Measurements from ENCODE around the gene KIF2A.

Gene KIF2A

DNA sequence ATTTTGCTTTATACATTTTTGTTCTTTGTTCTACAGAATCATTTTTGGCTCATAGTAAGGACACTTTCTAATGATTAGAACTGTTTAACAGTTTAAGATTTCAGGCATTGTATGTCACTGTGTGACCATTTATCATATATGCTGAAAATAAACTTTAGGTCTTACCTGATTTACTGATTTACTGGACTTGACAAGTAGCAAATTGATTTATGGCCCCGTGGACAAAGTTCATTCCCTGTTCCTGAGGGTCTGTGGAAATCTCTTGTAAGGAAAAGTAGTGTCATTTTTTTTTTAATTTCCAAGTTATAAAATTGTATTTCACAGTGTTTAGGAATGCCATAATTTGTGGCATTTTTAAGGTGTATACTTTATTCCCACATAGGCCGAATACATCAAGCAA, 40.7 kb downstream of the KIF2A start:
- TF ChIP-seq, protein P1, sequence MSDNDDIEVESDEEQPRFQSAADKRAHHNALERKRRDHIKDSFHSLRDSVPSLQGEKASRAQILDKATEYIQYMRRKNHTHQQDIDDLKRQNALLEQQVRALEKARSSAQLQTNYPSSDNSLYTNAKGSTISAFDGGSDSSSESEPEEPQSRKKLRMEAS (IDR thresholded peaks at IDR 0.05) = no peak
- no peak for TF ChIP-seq RAD21 (IDR thresholded peaks at IDR 0.05; ENCODE audit: low read depth)
- no peak for TF ChIP-seq FOXM1 (IDR thresholded peaks at IDR 0.05; ENCODE audit: borderline replicate concordance, low read depth)

DNA sequence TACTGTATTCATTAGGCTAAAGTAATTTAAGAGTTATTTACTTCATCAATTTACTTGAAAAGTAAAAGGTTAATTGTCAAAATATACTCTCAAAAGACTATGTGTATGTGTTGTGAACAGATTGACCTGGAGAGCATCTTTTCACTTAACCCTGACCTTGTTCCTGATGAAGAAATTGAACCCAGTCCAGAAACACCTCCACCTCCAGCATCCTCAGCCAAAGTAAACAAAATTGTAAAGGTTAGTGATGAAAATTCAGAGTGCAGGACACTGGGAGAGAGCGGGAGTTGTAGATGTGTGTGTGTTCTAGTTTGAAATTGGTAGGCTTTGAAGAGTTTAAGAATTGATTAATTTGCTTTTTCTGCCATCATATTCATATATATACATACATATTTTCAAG, 41.9 kb downstream of the KIF2A start:
- TF ChIP-seq TEAD4 (IDR thresholded peaks at IDR 0.05) (no peak), TCF12 (IDR thresholded peaks at IDR 0.05; ENCODE audit: low read depth) (no peak), EP300 (IDR thresholded peaks at IDR 0.05; ENCODE audit: borderline replicate concordance) (no peak), EGR1 (IDR thresholded peaks at IDR 0.05) (no peak), NFIC (IDR thresholded peaks at IDR 0.05) (no peak), CEBPB (IDR thresholded peaks at IDR 0.05) (no peak), ZBTB7A (IDR thresholded peaks at IDR 0.05; ENCODE audit: low read depth) (no peak), TAF1 (IDR thresholded peaks at IDR 0.05; ENCODE audit: low read depth) (no peak), CREB1 (IDR thresholded peaks at IDR 0.05; ENCODE audit: low read depth) (no peak), FOXM1 (IDR thresholded peaks at IDR 0.05; ENCODE audit: borderline replicate concordance, low read depth) (no peak), YY1 (IDR thresholded peaks at IDR 0.05; ENCODE audit: low read depth) (no peak), RAD21 (IDR thresholded peaks at IDR 0.05; ENCODE audit: low read depth) (no peak)
- TF ChIP-seq, protein P2, sequence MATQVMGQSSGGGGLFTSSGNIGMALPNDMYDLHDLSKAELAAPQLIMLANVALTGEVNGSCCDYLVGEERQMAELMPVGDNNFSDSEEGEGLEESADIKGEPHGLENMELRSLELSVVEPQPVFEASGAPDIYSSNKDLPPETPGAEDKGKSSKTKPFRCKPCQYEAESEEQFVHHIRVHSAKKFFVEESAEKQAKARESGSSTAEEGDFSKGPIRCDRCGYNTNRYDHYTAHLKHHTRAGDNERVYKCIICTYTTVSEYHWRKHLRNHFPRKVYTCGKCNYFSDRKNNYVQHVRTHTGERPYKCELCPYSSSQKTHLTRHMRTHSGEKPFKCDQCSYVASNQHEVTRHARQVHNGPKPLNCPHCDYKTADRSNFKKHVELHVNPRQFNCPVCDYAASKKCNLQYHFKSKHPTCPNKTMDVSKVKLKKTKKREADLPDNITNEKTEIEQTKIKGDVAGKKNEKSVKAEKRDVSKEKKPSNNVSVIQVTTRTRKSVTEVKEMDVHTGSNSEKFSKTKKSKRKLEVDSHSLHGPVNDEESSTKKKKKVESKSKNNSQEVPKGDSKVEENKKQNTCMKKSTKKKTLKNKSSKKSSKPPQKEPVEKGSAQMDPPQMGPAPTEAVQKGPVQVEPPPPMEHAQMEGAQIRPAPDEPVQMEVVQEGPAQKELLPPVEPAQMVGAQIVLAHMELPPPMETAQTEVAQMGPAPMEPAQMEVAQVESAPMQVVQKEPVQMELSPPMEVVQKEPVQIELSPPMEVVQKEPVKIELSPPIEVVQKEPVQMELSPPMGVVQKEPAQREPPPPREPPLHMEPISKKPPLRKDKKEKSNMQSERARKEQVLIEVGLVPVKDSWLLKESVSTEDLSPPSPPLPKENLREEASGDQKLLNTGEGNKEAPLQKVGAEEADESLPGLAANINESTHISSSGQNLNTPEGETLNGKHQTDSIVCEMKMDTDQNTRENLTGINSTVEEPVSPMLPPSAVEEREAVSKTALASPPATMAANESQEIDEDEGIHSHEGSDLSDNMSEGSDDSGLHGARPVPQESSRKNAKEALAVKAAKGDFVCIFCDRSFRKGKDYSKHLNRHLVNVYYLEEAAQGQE (IDR thresholded peaks at IDR 0.05; ENCODE audit: low read depth) = no peak
- TF ChIP-seq, protein P1 (IDR thresholded peaks at IDR 0.05) = no peak
- TF ChIP-seq, protein P3, sequence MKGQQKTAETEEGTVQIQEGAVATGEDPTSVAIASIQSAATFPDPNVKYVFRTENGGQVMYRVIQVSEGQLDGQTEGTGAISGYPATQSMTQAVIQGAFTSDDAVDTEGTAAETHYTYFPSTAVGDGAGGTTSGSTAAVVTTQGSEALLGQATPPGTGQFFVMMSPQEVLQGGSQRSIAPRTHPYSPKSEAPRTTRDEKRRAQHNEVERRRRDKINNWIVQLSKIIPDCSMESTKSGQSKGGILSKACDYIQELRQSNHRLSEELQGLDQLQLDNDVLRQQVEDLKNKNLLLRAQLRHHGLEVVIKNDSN (IDR thresholded peaks at IDR 0.05) = no peak

DNA sequence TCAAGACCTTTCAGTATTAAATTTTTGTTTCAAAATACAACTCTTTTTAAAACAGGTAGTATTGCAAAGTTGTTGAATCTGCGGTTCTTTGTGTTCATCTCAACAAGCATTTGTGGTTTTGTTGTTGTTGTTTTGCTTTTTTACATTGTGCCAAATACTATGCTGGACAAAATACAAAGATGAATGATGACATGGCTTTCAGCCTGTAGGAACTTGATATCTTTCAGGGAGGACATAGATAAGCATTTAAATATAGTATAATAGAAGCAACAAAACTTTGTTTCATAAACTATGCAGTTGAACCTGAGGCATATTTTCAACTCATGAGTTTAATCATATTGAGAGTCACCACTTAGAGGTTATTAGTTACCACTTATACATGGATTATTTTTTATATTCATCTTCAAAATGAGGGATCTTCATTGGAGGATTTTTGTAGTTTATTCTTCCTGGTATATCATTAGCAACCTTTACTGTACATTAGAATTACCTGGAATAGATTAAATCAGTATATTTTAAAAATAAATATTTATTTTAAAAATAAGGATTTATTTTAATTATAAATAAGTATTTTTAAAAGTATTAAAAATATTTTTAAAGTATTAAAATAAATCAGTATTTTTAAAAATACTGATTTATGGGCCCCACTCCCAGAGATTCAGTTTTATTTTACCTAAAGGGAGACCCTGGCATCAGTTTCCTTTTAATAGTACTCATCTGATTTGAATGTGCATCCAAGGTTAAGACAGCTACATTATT, 42.9 kb downstream of the KIF2A start:
- TF ChIP-seq ZBTB7A (IDR thresholded peaks at IDR 0.05; ENCODE audit: low read depth) (no peak), TCF12 (IDR thresholded peaks at IDR 0.05; ENCODE audit: low read depth) (no peak), CEBPB (IDR thresholded peaks at IDR 0.05) (no peak), YY1 (IDR thresholded peaks at IDR 0.05; ENCODE audit: low read depth) (no peak), EP300 (IDR thresholded peaks at IDR 0.05; ENCODE audit: borderline replicate concordance) (no peak), EGR1 (IDR thresholded peaks at IDR 0.05) (no peak), NFIC (IDR thresholded peaks at IDR 0.05) (no peak), CREB1 (IDR thresholded peaks at IDR 0.05; ENCODE audit: low read depth) (no peak), TEAD4 (IDR thresholded peaks at IDR 0.05) (no peak), FOXM1 (IDR thresholded peaks at IDR 0.05; ENCODE audit: borderline replicate concordance, low read depth) (no peak)
- TF ChIP-seq, protein P3 (IDR thresholded peaks at IDR 0.05) = no peak
- TF ChIP-seq, protein P1 (IDR thresholded peaks at IDR 0.05) = no peak

DNA sequence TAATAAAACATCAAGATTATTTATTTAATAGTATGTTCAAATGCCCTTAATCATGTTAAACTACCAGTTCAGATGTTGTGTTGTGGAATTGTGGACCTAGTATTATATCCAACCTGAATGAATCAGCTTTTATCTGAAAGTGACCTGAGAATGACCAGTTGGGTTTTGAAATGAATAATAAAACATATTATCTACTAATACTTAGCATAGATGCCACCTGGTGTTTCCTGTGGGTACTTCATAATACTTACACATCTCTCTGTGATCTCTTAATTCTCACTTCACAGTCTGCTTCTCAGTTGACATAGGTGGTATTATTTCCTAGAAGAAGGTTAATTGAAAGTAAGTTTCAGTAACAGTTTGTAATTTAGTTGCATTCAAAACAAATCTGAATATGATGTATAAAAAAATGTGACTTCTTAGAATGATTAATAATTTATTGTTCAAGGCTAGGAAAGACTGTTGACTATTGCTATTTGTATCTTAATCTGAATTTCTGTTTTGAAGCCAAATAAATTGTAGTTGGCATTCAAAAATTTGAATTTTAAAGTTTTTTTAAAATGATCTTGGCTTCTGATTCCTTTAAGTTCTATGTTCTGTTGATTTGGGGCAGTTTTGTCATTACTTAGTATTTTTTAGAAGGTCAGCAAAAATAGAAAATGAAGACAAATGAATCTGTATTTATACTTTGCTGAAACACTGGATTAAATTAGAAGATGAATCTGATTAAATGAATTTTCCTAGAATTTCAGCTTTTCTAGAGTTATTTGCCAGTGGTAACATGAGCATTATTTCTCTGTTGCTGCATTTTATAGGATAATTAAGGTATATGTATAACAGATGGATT, 48.2 kb downstream of the KIF2A start:
- peak; percentile 61 for TF ChIP-seq RAD21 (IDR thresholded peaks at IDR 0.05; ENCODE audit: low read depth)
- TF ChIP-seq, protein P3 (IDR thresholded peaks at IDR 0.05) = no peak

DNA sequence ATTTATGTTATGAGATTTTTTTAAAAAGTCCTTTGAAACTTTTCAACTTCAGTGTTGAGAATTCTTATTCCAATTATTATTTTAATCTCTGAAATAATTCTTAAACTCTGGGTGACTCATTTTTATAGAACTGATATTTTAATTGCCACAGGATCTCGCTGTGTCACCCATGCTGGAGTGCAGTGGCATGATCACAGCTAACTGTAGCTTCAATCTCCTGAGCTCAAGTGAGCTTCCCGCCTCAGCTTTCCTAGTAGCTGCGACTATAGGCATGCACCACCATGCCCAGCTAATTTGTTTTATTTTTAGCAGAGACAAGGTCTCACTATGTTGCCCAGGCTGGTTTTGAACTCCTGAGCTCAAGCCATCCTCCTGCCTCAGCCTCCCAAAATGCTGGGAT, 56.7 kb downstream of the KIF2A start:
- TF ChIP-seq RAD21 (IDR thresholded peaks at IDR 0.05; ENCODE audit: low read depth) = no peak
- no peak for TF ChIP-seq CEBPB (IDR thresholded peaks at IDR 0.05)
- no peak for TF ChIP-seq EGR1 (IDR thresholded peaks at IDR 0.05)
- TF ChIP-seq YY1 (IDR thresholded peaks at IDR 0.05; ENCODE audit: low read depth) = no peak
- no peak for TF ChIP-seq CREB1 (IDR thresholded peaks at IDR 0.05; ENCODE audit: low read depth)
- no peak for TF ChIP-seq TAF1 (IDR thresholded peaks at IDR 0.05; ENCODE audit: low read depth)
- TF ChIP-seq TCF12 (IDR thresholded peaks at IDR 0.05; ENCODE audit: low read depth) = no peak
- no peak for TF ChIP-seq TEAD4 (IDR thresholded peaks at IDR 0.05)
- TF ChIP-seq, protein P2 (IDR thresholded peaks at IDR 0.05; ENCODE audit: low read depth) = no peak
- no peak for TF ChIP-seq NFIC (IDR thresholded peaks at IDR 0.05)
- TF ChIP-seq, protein P1 (IDR thresholded peaks at IDR 0.05) = no peak
- TF ChIP-seq ZBTB7A (IDR thresholded peaks at IDR 0.05; ENCODE audit: low read depth) = no peak
- TF ChIP-seq EP300 (IDR thresholded peaks at IDR 0.05; ENCODE audit: borderline replicate concordance) = no peak
- TF ChIP-seq, protein P3 (IDR thresholded peaks at IDR 0.05) = no peak
- no peak for TF ChIP-seq FOXM1 (IDR thresholded peaks at IDR 0.05; ENCODE audit: borderline replicate concordance, low read depth)

Data from Ishikawa (cell line).